ENCODE data around the gene U2AF1.
"Not testable (repeated sequence)": the region's sequence is repeated elsewhere in the genome, so short reads cannot be mapped to it uniquely, and the experiment has no call there.

U2AF1 gene, protein sequence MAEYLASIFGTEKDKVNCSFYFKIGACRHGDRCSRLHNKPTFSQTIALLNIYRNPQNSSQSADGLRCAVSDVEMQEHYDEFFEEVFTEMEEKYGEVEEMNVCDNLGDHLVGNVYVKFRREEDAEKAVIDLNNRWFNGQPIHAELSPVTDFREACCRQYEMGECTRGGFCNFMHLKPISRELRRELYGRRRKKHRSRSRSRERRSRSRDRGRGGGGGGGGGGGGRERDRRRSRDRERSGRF

DNA sequence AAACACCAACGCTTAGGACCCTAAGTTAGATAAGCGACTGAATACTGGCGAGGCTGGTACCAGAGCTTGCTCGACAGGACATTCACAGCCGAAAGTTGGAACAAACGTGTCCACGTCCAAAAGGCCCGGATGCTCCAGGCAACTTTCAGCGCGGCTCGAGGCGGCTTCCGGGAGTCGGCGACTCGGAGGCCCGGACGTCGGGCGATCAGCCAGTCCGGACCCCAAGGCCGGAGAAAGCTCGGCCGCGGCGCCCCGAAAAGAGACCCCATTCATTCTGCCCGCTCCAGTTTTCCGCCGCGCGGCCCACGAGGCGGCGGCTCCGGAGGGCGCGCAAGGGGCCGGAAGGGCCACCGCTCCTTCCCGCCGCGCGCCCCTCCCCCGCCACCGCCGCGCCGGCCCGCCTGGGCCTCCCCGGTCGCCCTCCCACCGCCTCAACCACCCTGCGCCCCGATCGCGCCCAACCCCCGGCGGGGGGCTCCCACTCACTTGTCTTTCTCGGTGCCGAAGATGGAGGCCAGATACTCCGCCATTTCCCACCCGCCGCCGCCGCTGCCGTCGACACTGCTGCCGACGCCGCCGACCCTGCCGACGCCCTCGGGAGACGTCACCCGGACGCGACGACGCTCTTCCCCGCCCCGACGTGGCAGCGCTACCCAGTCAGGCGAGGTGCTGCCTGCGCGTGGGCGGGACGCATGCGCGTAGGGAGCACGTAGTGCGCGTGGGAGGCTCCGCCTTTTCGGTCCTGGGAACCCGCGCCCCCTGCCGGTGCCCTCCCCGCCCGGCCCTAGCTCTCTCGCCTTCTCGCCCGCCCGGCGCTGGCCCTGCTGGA is at the start of gene U2AF1:
Gene U2AF1, minus strand, starts transcription at position 606 of the 829 bp plus-strand sequence. Its CDS starts 76 bp downstream, at position 530.
- peak; percentile 0 for DNase-seq

DNA sequence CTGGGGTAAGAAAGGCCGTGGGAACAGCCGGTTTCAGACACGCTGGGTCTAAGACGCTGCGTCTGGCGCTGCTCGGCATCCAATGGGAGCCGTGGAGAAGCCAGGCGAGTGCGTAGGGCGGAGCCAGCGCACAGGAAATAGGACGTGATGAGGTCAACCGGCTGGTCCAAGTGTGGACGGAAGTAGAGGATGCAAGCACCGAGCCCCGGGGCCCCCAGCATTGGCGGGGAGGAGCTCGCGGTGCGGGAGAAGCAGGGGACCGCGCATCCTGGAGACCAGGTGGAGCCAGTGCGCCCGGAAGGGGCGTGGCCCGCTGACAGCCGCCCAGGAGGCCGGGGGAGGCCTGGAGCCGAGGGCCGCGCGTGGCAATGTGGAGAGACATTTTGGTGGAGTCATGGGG is 46.2 kb upstream of the U2AF1 start:
- not testable (repeated sequence) for DNase-seq

DNA sequence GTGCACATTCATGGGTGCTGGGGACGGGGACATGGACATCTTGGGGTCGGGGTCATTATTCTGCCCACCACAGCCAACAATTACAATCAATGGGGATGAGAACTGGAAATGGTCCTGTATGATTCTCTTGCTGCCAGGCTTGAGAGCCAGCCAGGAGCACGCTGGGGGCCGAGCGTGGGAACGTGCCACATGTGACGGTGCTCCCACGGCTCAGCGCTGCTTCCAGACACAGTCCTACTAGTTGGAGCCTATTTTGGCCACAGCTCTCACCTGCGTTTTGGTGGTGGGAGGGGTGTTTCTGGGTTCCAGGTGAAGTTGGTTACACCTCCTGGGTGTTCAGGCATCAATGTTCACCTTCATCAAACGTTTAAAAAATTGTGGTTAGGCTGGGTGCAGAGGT is 42.0 kb upstream of the U2AF1 start:
- not testable (repeated sequence) for DNase-seq

DNA sequence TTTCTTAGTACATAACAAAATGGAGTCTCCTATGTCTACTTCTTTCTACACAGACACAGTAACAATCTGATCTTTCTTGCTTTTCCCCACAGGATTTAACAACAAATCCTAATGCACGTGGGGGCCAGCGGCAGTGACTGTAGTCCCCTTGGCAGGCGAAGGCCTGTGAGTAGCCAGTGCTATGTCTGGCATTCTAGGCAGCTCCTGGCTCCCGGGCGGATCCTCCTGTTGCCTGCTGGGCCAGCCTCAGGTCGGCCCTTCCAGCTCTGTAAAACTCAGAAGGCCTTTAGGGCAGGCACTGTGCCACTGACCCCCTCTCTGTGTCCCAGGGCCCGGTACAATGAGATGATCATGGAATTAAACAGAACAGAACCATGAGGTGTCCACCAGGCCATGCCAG is 40.6 kb upstream of the U2AF1 start:
- not testable (repeated sequence) for DNase-seq

DNA sequence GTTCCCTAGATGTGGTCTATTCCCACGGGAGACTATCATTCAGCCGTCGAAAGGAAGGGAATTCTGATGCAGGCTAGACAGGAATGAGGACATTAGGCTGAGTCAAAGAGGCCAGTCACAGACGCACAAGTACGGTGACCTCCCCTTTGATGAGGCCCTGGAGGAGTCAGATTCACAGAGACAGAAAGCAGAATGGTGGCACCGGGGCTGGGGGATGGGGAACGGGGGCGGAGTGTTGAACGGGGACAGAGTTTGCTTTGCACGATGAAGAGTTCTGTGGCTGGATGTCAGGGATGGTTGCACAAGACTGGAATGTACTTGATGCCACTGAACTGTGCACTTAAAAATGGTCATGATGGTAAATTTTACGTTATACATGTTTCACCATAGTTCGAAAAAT is 39.3 kb upstream of the U2AF1 start:
- DNase-seq: not testable (repeated sequence)

DNA sequence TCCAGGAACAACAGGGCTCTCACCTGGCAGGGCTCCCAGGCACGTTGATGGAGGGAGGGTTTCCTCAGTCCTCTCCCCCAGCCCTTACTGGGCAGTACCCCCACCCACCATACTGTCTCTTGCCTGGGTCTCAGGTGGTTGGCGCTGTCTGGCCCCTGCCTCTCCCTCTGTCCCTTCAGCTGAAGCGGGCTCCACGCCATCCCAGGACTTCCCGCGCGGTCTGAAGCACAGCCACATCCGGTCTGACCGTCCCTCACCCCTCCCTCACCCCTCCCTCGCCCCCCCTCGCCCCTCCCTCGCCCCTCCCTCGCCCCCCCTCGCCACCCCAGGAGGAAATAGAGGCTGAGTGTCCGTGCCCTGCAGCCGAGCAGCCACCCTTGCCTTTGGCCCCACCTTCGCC is 34.0 kb upstream of the U2AF1 start:
- DNase-seq: not testable (repeated sequence)

DNA sequence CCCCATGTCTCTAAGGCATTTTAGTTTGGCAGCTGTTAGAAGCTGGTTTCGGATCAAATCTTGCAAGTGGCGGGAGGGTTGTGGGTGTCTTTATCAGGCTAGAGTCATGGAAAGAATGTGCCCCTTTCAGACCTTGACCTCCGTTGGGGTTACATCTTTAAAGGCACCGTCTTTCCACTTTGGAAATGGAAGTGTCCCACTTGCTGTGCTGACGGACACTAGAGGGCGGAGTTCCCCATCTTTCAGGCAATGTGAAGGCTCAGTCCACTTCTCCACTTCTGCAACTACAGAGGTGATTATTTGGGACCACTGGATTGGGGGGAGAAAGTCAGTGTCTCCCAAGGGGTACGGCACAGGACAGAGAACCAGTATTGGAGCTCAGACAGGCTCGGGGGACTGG is 31.6 kb upstream of the U2AF1 start:
- not testable (repeated sequence) for DNase-seq

DNA sequence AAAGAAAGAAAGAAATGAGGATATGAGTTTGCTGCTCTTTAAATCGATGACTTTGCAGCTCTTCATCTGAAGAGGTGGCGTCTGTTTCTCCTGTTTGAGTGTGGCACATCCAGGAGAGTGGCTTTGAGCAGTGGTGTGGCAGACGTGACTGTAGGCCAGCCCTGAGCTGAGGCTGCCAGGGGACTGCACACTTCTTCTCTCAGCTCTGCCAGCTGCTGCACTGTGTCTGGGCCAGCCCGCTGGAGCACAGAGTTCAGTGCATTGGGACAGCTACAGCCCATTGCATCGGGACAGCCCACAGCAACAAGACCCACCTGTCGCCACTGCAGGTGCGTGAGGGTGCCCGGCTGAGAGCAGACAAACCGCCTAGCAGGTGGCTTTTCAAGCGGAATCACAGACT is 27.1 kb upstream of the U2AF1 start:
- DNase-seq: not testable (repeated sequence)

DNA sequence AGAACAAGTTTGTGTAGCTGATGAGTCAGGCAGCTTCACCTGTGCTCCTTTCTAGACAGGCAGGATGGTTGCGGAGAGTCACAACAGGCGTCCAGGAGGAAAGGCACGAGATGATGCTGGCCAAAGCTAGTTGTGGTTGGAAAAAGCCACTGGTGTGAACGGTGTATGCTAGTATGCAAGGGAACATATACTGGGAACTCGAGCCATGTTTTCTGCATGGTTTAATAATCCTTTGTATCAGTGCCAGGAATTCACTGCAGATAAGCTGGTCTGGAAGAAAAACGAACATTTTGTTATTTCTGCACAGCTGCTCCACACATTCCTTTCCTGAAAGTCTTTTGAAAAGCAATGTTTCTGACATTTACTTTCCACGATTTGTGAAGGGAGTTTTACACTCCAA is 22.7 kb upstream of the U2AF1 start:
- not testable (repeated sequence) for DNase-seq

DNA sequence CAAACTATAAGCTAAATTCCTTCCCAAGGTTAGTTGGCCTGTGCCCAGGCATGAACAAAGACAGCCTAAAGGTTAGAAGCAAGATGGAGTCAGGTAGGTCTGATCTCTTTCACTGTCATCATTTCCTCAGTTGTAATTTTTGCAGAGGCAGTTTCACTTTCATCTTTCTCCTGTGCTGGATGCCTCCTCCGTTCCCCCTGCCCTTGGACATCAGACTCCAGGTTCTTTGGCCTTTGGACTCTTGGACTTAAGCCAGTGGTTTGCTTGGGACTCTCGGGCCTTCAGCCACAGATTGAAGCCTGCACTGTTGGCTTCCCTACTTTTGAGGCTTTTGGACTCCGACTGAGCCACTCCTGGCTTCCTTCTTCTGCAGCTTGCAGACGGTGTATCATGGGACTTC is 8.6 kb upstream of the U2AF1 start:
- DNase-seq: not testable (repeated sequence)

DNA sequence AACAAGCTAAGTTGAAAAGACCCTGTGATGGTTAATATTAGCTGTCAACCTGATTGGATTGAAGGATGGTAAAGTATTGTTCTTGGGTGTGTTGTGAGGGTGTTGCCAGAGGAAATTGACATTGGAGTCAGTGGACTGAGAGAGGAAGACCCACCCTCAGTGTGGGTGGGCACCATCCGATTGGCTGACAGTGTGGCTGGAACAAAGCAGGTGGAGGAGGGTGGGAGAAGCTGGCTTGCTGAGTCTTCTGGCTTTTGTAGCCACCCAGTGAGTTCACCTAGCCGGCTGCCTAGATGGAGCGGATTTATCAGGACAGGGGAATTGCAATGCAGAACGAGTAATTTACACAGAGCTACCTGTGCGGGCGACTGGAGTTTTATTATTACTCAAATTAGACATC is 7.1 kb upstream of the U2AF1 start:
- DNase-seq: not testable (repeated sequence)

DNA sequence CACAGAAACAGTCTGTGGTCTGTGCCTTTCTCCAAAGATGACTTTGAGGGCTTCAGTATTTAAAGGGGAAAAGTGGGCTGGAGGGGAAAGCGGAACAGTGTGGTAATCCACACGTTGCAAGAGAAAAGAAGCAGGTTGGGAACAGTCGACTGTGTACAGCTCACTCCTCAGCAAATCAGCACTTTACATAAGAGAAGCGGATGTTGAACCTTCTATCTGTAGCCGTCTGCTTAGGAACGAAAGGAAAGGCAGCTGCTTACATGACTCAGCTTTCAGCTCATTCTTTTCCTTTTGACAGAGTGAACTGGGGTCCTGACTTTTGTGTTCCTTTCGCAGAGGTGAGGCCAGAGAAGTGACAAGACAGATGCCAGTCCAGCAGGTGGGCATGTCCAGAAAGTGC is 1.6 kb upstream of the U2AF1 start:
- not testable (repeated sequence) for DNase-seq

DNA sequence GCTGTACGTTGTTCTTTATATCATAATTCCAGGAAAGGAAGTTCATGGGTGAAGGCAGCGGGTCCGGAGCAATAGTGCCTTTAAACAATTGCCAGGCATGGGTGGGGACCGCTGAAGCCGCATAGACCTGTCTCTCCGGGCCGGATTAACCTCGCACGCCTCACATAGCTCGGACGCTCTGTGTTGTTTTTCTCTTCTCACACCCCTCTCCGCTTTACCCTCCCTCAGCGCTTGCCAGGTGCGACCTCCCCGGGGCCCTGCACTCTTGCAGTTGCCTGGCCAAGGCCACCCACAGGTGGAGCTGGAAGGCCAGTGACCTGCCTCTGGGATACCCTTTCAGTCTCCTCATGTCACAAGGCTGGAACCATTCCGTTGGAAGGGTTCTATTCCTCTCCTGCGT is 807 bp upstream of the U2AF1 start:
- DNase-seq: not testable (repeated sequence)

DNA sequence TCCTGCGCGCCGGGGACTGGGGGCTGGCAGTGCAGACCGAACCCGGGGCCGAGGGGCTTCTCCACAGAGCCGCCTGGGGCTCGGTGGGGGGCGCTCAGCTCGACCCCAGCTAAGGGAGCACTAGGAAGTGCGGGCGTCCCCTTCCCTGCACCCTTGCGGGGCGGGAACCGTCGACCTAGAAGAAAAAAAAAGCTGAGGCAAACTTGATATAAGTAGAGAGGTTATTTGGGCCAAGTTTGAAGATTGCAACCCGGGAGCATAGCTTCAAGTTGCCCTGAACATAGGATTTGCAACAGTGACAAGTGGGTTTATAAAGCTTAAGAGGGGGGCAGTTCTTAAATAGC is 396 bp upstream of the U2AF1 start:
- not testable (repeated sequence) for DNase-seq

DNA sequence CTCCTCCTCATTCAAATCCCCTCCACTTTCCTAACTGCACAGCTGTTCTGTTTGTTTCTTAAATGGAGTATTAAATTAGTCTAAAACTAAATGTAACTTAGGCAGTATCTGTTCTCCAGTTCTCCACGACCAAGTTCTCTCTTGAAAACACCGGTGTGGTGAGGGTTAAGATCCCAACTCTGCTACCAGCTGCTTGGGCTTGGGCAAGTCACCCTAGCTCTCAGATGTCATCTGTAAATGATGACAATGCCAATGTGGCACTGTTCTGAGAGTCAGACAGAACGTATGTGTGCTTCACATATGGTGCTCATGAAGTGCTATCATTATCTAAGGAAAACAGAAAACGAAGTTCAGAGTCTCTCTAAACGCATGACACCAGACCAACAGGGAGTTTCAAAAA is 2.7 kb downstream of the U2AF1 start:
- not testable (repeated sequence) for DNase-seq

DNA sequence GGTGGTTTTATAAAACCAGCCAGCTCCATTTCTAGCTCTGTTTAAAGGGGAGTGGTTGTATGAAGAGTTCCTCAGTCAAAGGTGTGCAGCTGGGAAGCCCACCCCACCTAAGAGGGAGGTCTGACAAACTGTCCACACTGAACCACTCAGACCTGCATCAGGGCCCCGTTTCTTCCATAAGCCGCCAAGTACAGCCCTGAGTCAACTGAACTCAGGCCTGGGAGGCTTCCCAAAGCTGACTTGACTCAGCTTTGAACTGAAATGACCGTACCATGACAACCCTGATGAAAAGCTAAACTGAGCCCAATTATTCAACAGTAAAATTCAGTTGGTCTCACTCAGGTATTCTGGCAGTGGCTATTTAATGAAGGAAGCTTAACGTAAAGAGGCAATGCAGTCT is 5.1 kb downstream of the U2AF1 start:
- DNase-seq: not testable (repeated sequence)

DNA sequence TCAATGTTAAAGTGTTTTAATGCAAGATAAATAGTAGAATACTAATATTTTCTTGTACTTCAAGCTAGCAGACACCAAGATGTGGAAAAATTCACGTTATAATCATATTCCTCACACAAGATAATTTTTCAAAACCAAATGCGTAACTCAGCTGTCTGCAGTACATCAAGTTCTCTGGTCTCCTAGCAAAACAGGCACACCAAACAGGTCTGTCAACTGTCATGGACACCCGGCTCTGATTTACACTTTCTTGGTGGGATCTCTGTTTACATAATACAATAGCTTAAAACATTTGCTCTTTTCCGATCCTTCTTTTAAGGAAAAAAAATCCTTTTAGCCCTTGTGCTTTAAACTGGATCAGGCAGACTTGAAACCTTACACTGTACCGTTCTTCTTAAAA is 5.7 kb downstream of the U2AF1 start:
- DNase-seq: not testable (repeated sequence)

DNA sequence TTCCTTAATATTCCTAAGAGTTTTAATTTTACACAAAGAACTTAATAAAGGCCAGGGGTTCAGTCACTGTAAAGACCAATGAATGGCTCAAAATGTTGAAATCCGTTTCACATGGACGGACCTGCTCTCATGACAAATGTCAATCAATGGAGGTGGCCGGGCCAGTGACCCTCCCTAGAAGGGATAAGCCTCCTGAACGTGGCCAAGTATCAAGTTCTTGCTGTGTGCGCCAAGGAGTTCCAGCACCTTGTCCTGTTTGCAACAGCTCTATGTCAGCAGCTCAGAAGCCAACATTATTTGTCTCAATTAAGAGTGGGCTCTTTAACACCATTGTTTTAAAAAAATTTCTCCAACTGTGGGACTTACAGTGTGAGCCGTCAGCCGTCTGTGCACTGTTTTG is 6.4 kb downstream of the U2AF1 start:
- DNase-seq: not testable (repeated sequence)

DNA sequence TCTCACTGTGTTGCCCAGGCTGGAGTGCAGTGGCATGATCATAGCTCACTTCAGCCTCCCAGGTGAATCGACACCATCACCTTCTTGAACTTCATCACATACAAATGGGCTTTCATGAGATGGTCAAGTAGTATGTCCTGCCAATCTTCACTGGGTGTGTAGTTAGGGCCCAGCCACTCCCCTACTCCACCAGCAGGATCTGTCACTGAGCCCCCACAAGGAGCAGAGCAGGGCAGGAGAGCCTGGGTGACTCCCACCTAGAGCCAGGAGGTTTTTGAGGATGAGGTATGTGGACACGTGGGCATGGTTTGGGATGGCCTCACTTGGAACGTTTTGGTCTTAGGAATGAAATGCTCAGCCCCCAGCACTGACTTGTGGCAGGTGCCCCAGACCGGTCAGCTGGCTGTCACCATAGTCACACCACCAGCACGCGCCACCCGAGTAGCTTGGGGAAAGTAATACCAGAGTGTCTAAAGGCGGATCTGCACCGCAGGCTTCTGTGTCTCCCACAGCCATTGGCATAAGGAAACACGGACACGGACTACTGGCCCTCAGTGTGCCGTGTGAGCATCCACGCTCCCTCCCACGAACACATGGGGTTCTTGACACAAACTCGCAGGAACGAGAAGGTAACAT is 15.3 kb downstream of the U2AF1 start:
- DNase-seq: not testable (repeated sequence)

DNA sequence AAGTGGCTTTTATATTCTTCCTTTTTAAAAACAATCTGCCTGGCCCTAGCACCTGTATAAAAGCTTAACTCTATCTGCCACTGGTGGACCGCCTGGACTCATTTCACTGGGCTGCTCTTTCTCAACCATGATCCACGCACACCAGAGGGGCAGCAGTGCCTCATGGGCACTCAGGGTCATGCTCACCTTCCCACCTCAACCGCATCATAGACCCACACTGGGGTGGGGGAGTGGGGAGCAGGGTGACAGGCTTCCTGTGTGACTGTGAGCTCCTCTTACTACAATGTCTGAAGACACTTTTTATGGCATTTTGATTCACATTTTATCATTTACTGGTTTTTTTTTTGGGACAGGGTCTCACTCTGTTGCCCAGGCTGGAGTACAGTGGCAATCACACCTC is 16.4 kb downstream of the U2AF1 start:
- DNase-seq: not testable (repeated sequence)

DNA sequence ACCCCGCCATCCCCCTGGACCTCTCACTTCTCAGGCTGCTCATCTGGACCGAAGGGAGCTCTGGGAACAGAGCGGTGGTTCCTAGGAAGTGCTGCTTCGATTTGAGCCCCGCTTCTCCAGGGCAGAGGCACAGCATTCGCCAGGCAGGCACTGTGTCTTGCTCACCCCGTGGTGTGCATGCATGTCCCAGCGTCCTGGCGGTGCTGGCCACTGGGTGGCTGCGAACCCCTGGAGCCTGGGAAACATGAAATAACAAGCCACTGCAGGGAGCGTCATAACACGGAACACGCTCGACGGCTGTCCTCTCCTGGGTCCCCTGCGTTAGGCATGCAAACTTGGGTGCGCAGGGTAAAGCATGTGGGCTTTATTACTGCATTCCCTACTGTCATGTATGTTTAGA is 17.9 kb downstream of the U2AF1 start:
- not testable (repeated sequence) for DNase-seq

DNA sequence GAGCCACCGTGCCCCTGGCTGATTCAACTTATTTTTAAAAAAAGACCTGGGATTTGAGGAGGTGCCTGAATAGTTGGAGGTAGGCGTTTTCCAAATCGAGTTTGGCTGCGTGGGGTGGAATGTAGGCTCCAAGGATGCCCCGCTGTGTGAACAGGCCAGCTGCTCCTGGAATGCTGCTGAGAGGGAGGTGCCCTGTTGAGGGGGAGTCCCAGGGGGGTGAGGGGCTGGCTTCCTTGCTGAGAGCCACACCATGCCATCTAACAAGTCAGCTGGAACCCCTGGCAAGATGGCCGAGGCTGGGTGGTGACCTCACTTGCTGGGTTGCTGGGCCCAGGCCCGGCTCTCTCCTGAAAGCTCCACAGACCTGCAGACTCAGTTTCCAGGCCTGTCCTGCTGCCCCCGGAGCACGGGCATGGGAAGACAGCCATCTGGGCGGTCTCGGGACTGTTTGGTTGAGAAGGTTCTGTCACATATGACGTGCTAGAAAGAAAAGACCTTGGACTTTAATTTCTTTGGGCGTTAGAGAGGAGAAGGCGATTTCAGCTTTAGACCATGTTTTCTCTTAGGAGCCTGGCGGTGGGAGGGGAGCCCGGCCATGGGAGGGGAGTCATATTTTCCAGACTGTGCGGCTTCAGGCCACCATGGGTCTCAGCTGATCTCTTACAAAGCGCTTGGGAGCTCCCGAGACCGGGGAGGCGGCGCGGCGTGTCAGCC is 24.6 kb downstream of the U2AF1 start:
- not testable (repeated sequence) for DNase-seq

DNA sequence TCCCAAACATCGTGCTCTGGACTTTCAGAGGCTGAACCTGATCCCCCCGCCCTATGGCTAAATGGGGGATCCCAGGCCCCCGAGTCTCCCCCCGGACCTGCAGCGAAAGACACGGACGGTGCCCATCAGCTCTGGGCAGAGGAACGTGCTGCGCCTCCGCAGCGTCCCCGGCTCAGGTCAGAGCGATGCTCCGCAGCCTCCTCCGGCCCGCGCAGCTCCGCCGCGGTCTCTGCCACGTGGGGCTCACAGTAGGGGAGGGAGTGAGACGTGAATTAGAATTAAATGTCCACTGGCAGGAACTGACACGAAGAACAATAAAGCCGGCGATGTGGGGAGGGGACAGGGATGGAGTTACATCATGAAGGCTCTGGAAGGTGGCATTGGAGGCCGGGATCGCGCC is 30.7 kb downstream of the U2AF1 start:
- not testable (repeated sequence) for DNase-seq

Measured in inflammatory macrophage treated with lipopolysaccharide for 1 hour (primary cell).